Activated naive CD4-positive, alpha-beta T cell treated with anti-CD3 and anti-CD28 coated beads, Interleukin-2, amount 50 U/mL, for 24 hours (primary cell): Measurements from ENCODE around the gene CDX1.

Experiments used
- H3K27ac Mint-ChIP-seq: one replicate; pipeline ENCODE4 v1.8.0; 2021; ENCODE audit warnings: mild to moderate bottlenecking, mixed read lengths
- H3K27me3 Mint-ChIP-seq: one replicate; pipeline ENCODE4 v1.8.0; 2021; ENCODE audit warnings: mixed read lengths
- H3K36me3 Mint-ChIP-seq: one replicate; pipeline ENCODE4 v1.8.0; 2021; ENCODE audit warnings: mixed read lengths
- H3K4me1 Mint-ChIP-seq: one replicate; pipeline ENCODE4 v1.8.0; 2021; ENCODE audit warnings: mixed read lengths
- H3K4me3 Mint-ChIP-seq: one replicate; pipeline ENCODE4 v1.8.0; 2021; ENCODE audit warnings: mild to moderate bottlenecking, mixed read lengths
- H3K9me3 Mint-ChIP-seq: one replicate; pipeline ENCODE4 v1.8.0; 2021; ENCODE audit warnings: mixed read lengths

Gene CDX1

DNA sequence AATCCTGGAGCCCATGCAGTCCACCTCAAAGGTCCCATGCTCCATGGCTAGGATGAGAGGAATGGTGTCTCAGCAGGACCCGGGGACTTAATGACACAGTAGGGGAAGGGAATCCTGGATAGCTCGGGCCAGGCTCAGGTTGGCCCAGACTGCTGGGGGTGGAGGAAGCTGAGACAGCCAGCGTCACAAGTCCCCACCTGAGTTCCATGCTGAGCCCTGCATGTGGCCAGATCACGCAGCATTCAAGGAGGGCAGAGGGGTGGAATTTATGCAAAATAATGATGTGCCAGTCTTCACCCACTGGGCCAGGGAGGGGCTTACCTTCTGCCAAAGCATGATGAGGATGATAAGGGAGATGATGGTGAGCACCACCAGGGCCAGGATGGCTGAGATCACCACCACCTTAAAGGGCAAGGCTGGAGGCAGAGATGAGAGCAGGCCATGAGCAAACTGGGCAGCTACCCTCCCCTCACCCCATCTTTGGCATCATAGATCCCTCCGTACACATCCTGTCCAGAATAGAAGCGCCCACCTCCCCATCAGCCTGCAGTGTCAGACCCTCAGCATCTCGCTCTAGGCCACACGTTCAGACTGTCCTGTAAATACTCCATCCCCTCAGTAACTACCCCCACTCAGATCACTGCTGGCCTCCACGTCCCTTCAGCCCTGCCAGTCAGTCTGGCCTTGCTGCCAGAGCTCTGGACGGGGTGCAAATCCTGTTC is 40.2 kb upstream of the CDX1 start:
- Mint-ChIP-seq H3K27ac (no peak overlapping the region), H3K9me3 (no peaks in the 10 kb centered on the region), H3K36me3 (no peaks in the 10 kb centered on the region), H3K27me3 (no peaks in the 10 kb centered on the region), H3K4me1 (no peaks in the 10 kb centered on the region), H3K4me3 (no peak overlapping the region)

GRCh38 chr5:150126921-150127265 is 39.7 kb upstream of the CDX1 start:
- no peaks in the 10 kb centered on the region for H3K36me3 Mint-ChIP-seq
- no peaks in the 10 kb centered on the region for H3K9me3 Mint-ChIP-seq
- H3K27ac Mint-ChIP-seq = no peak overlapping the region
- H3K4me1 Mint-ChIP-seq = no peaks in the 10 kb centered on the region
- H3K4me3 Mint-ChIP-seq = no peak overlapping the region
- H3K27me3 Mint-ChIP-seq = no peaks in the 10 kb centered on the region

DNA sequence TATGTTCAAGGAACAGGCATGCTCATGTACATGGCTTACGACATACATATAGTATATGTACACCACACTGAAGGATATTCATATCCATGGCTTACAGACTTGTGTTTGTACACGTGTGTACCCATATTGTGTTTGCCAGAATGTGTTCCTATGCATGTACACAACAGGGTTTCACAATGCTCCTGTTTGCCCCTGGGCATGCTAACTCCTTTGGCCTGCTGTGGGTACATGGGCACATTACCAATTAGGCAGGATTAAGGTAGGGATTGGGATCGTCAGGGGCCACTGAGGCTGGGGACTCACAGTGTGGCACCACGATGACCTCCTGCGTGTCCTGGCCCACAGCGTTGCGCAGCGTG is 37.1 kb upstream of the CDX1 start:
- no peaks in the 10 kb centered on the region for H3K9me3 Mint-ChIP-seq
- no peak overlapping the region for H3K27ac Mint-ChIP-seq
- no peaks in the 10 kb centered on the region for H3K4me1 Mint-ChIP-seq
- H3K4me3 Mint-ChIP-seq = no peak overlapping the region
- no peaks in the 10 kb centered on the region for H3K27me3 Mint-ChIP-seq
- no peaks in the 10 kb centered on the region for H3K36me3 Mint-ChIP-seq

DNA sequence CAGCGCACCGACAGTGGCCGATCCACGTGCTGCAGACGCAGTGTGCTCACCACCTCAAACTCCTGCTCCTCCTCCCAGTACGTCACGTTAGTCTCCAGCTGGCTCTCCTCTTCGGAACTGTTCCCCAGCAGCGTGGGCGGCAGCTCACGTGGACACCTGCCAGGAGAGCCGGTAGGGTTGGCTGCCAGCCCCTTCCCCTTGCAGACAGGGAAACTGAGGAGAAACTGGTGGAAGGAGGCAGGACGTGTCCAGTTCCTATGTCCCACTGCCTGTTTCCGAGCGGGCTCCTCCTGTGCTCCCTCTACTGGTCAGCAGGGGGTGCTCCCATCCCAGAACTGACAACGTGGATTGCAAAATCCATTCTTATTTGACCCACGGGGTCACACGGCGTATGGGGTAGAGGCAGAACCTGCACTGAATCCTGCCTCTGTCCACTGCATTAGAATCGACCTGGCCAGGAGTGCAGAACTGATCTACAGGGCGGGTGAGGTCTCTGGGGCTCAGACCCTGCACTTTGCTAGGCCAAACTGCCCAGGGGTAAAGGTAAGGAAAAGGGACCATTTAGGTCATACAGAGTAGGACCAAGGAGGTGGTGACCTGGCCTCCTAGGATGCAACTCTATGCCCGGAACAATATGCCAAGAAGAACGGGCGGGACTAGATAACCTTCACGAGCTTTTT is 36.6 kb upstream of the CDX1 start:
- Mint-ChIP-seq H3K4me1 (no peaks in the 10 kb centered on the region), H3K27me3 (no peaks in the 10 kb centered on the region), H3K4me3 (no peak overlapping the region), H3K9me3 (no peaks in the 10 kb centered on the region), H3K27ac (no peak overlapping the region), H3K36me3 (no peaks in the 10 kb centered on the region)

- H3K4me3 Mint-ChIP-seq = no peak overlapping the region
- H3K27ac Mint-ChIP-seq = no peak overlapping the region
- no peaks in the 10 kb centered on the region for H3K4me1 Mint-ChIP-seq
- H3K36me3 Mint-ChIP-seq = no peaks in the 10 kb centered on the region
- no peaks in the 10 kb centered on the region for H3K27me3 Mint-ChIP-seq
- no peaks in the 10 kb centered on the region for H3K9me3 Mint-ChIP-seq
Observed at GRCh38 chr5:150130493-150130922, 36.1 kb upstream of the CDX1 start.

- Mint-ChIP-seq H3K27ac (no peak overlapping the region), H3K36me3 (no peaks in the 10 kb centered on the region), H3K4me3 (no peak overlapping the region), H3K9me3 (no peaks in the 10 kb centered on the region), H3K4me1 (no peaks in the 10 kb centered on the region), H3K27me3 (no peaks in the 10 kb centered on the region)
Observed at GRCh38 chr5:150131461-150131860, 35.1 kb upstream of the CDX1 start.

- H3K9me3 Mint-ChIP-seq = no peaks in the 10 kb centered on the region
- no peak overlapping the region for H3K4me3 Mint-ChIP-seq
- H3K4me1 Mint-ChIP-seq = no peaks in the 10 kb centered on the region
- no peaks in the 10 kb centered on the region for H3K36me3 Mint-ChIP-seq
- H3K27ac Mint-ChIP-seq = no peak overlapping the region
- H3K27me3 Mint-ChIP-seq = no peaks in the 10 kb centered on the region
Observed at GRCh38 chr5:150131978-150132694, 34.4 kb upstream of the CDX1 start.

- no peaks in the 10 kb centered on the region for H3K9me3 Mint-ChIP-seq
- H3K4me1 Mint-ChIP-seq = no peaks in the 10 kb centered on the region
- no peak overlapping the region for H3K27ac Mint-ChIP-seq
- no peaks in the 10 kb centered on the region for H3K27me3 Mint-ChIP-seq
- H3K4me3 Mint-ChIP-seq = no peak overlapping the region
- no peaks in the 10 kb centered on the region for H3K36me3 Mint-ChIP-seq
Observed at GRCh38 chr5:150132740-150133139, 33.8 kb upstream of the CDX1 start.

- Mint-ChIP-seq H3K27me3 (no peaks in the 10 kb centered on the region), H3K36me3 (no peaks in the 10 kb centered on the region), H3K9me3 (no peaks in the 10 kb centered on the region), H3K27ac (no peak overlapping the region), H3K4me3 (no peak overlapping the region), H3K4me1 (no peaks in the 10 kb centered on the region)
Observed at GRCh38 chr5:150133581-150134197, 32.9 kb upstream of the CDX1 start.

DNA sequence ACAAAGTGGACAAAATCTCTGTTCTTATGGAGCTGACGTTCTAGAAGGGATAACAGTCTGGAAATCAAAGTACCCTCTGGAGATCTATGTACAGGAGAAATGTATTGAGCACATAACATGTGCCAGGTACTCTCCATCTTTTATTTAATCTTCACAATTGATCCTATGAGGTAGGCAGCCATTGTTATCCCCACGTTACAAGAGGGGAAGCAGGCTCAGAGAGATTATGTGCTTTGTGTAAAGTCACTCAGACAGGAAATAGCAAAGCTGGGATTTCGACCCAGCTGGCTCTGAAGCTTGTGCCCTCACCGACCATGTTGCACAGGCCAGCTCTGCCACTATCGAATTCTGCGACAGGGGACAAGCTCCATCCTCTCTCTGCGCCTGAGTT is 32.4 kb upstream of the CDX1 start:
- Mint-ChIP-seq H3K27ac (no peak overlapping the region), H3K9me3 (no peaks in the 10 kb centered on the region), H3K4me1 (no peaks in the 10 kb centered on the region), H3K4me3 (no peak overlapping the region), H3K27me3 (no peaks in the 10 kb centered on the region), H3K36me3 (no peaks in the 10 kb centered on the region)

GRCh38 chr5:150135557-150136304 is 30.8 kb upstream of the CDX1 start:
- Mint-ChIP-seq H3K27me3 (no peaks in the 10 kb centered on the region), H3K36me3 (no peaks in the 10 kb centered on the region), H3K4me1 (no peaks in the 10 kb centered on the region)

DNA sequence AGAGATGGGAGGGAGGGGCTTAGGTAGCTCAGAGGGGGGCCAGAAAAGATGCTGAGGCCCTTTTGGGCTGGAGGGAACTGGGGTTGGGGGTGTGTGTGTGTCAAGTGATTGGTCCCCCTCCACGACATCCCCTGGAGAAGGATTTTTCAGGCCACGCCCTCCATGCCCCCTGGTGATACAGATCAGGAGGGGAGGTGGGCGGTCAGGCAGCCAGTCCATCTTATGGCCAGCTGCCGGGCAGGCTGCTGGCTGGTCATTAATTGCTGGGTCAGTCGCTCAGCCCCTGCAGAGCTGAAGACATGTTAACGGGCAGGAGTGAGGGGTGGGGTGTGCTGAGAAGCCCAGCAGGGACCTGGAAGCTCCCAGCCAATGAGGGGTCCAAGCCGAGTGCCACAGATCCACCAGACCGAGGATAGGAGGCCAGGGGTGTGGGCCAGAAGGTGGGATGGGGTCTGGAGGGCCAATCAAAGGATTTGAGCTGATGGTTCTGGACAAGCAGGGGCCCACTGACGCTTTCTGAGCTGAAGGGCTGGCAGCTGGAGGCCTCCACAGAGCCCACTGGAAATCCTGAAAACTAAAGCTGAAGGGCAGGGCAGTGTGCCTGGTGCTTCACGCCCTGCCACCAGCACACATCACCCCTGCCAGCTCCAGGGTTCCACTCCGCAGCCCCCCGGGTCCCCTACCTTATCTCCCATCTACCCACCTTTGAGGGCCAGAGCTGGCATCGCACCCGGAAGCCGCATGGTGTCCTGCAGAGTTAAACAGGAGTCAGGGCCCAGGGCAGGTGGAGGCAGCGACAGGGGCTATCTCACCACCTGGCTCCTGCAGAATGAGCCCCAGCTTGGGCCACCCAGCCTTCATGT is 30.0 kb upstream of the CDX1 start:
- Mint-ChIP-seq H3K4me3 (no peak overlapping the region), H3K4me1 (no peaks in the 10 kb centered on the region), H3K27ac (no peak overlapping the region), H3K36me3 (no peaks in the 10 kb centered on the region), H3K9me3 (no peaks in the 10 kb centered on the region), H3K27me3 (no peaks in the 10 kb centered on the region)

More at GRCh38 chr5:150135557-150136304, 30.8 kb upstream of the CDX1 start:
- Mint-ChIP-seq H3K4me3 (no peak overlapping the region), H3K9me3 (no peaks in the 10 kb centered on the region), H3K27ac (no peak overlapping the region)

GRCh38 chr5:150137168-150137957 is 29.2 kb upstream of the CDX1 start:
- Mint-ChIP-seq H3K4me1 (no peaks in the 10 kb centered on the region), H3K27ac (no peak overlapping the region), H3K27me3 (no peaks in the 10 kb centered on the region), H3K36me3 (no peaks in the 10 kb centered on the region), H3K9me3 (no peaks in the 10 kb centered on the region), H3K4me3 (no peak overlapping the region)

- H3K36me3 Mint-ChIP-seq = no peaks in the 10 kb centered on the region
- no peaks in the 10 kb centered on the region for H3K27me3 Mint-ChIP-seq
- no peak overlapping the region for H3K4me3 Mint-ChIP-seq
- H3K9me3 Mint-ChIP-seq = no peaks in the 10 kb centered on the region
- no peaks in the 10 kb centered on the region for H3K4me1 Mint-ChIP-seq
- H3K27ac Mint-ChIP-seq = no peak overlapping the region
Observed at GRCh38 chr5:150137997-150138396, 28.6 kb upstream of the CDX1 start.
